ENCODE measurements around the gene RPE. TPM values are rescaled to one million over a fixed set of nuclear protein-coding genes. Genes with fewer than 3 reads are reported as not detected.

RPE gene
- total and polyA plus RNA-seq, 10 of the 15 experiments (the other 5 are each of a cell fraction or from before 2014, with no cell fraction given), result 41.5 to 75.3 (median 46.8) TPM

GRCh38 chr2:209960676-209961630 lies 41.5 kb upstream of the RPE start:
- 12% methylated on average over 4 of the region's 4 CpGs for whole genome bisulfite sequencing (ENCODE audit: insufficient coverage, insufficient replicate concordance, low lambda C conversion rate, missing lambda C conversion rate)
- Histone ChIP-seq H3K4me1 (ENCODE audit: control insufficient read depth, insufficient read depth, low read length) (no peaks in the 10 kb centered on the region), H3K9me3 (replicated peaks; ENCODE audit: control insufficient read depth, insufficient read depth, low read length) (no peaks in the 10 kb centered on the region), H3K79me2 (ENCODE audit: control insufficient read depth, insufficient read depth, low read length) (no peaks in the 10 kb centered on the region), H3K4me3 (no peak overlapping the region), H4K20me1 (ENCODE audit: control insufficient read depth, insufficient read depth) (no peaks in the 10 kb centered on the region; the same call in 1 of the 2 replicates), H3K4me2 (ENCODE audit: control insufficient read depth, insufficient read depth) (no peak overlapping the region), H3K36me3 (ENCODE audit: control insufficient read depth in 2 of 2, insufficient read depth in 2 of 2, low read length in 1 of 2) (no peaks in the 10 kb centered on the region), H2AFZ (ENCODE audit: control insufficient read depth, low read depth, low read length) (no peak overlapping the region), H3K27ac (ENCODE audit: control insufficient read depth, insufficient read depth) (no peak overlapping the region), H3K27me3 (replicated peaks in 1 of 2; ENCODE audit: control insufficient read depth in 2 of 2, insufficient read depth in 2 of 2, low read length in 1 of 2) (no peaks in the 10 kb centered on the region), H3K9ac (ENCODE audit: control insufficient read depth, insufficient read depth, low read length) (no peak overlapping the region)
- no TSS peak for BruUV-seq (replicated peaks)
- ChIA-PET CTCF (interaction anchor here (0.6 to 2.7 kb wide), 20 partner anchors 9 to 1494 kb away, joined by 3 to 34 read pairs (median 3); no protein-coding TSS in a partner anchor), POLR2A (no interaction called here), RAD21 (ENCODE audit: unreplicated experiment) (interaction anchor here (0.6 to 1.8 kb wide), 5 partner anchors 32 to 627 kb away, joined by 3 to 14 read pairs (median 4); no protein-coding TSS in a partner anchor), SMC1A (ENCODE audit: uncharacterized antibody, unreplicated experiment) (interaction anchor here (0.6 to 3.4 kb wide), 5 partner anchors 10 to 626 kb away, joined by 4 to 13 read pairs (median 6); no protein-coding TSS in a partner anchor)
- intact Hi-C loops (cut with micrococcal nuclease; ENCODE audit: unreplicated experiment), result loop anchor here (2.0 to 10.0 kb wide), 3 partner anchors 164 to 626 kb away; no protein-coding TSS in a partner anchor
- no peak for DNase-seq (ENCODE audit: low read depth, low spot score)
- TF ChIP-seq SMC3 (IDR thresholded peaks at IDR 0.05; ENCODE audit: borderline replicate concordance, low read length) (peak; percentile 51; the same call in 1 of the 2 replicates), RAD21 (IDR thresholded peaks at IDR 0.05; ENCODE audit: insufficient read depth, low read depth, low read length) (peak; percentile 68)
- TF ChIP-seq, protein P1, sequence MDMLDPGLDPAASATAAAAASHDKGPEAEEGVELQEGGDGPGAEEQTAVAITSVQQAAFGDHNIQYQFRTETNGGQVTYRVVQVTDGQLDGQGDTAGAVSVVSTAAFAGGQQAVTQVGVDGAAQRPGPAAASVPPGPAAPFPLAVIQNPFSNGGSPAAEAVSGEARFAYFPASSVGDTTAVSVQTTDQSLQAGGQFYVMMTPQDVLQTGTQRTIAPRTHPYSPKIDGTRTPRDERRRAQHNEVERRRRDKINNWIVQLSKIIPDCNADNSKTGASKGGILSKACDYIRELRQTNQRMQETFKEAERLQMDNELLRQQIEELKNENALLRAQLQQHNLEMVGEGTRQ (IDR thresholded peaks at IDR 0.05; ENCODE audit: borderline replicate concordance, low read depth, low read length), result no peak
- TF ChIP-seq, protein P2, sequence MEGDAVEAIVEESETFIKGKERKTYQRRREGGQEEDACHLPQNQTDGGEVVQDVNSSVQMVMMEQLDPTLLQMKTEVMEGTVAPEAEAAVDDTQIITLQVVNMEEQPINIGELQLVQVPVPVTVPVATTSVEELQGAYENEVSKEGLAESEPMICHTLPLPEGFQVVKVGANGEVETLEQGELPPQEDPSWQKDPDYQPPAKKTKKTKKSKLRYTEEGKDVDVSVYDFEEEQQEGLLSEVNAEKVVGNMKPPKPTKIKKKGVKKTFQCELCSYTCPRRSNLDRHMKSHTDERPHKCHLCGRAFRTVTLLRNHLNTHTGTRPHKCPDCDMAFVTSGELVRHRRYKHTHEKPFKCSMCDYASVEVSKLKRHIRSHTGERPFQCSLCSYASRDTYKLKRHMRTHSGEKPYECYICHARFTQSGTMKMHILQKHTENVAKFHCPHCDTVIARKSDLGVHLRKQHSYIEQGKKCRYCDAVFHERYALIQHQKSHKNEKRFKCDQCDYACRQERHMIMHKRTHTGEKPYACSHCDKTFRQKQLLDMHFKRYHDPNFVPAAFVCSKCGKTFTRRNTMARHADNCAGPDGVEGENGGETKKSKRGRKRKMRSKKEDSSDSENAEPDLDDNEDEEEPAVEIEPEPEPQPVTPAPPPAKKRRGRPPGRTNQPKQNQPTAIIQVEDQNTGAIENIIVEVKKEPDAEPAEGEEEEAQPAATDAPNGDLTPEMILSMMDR (IDR thresholded peaks at IDR 0.05 in 2 of 3, conservative IDR thresholded peaks at IDR 0.05 in 1 of 3; ENCODE audit: control insufficient read depth in 2 of 3, extremely low read depth in 1 of 3, insufficient read depth in 1 of 3, low read depth in 3 of 3, low read length in 3 of 3), result peak; percentile 58 to 72 (median 72)
- in situ Hi-C loops (cut with MboI), result loop anchor here (10.0 kb wide), 1 partner anchor 626 kb away; no protein-coding TSS in a partner anchor
- peak; percentile 35 for FAIRE-seq
- ATAC-seq, result peak; percentile 96

All from GM12878 (cell line).